Activated CD4-positive, alpha-beta T cell treated with anti-CD3 and anti-CD28 coated beads for 36 hours (primary cell): Measurements from ENCODE around the gene TRIM66. TPM values are rescaled to one million over a fixed set of nuclear protein-coding genes. Genes with fewer than 3 reads are reported as not detected.

Experiments
- ATAC-seq: fragments of 200-7000 bp; cut with Tn5 transposase; one replicate; pipeline ENCODE4 v1.10.0; 2021; ENCODE audit warnings: mild to moderate bottlenecking, moderate library complexity
- CTCF ChIA-PET: fragments of 350-600 bp; sonication (Branson Sonifier 250); formaldehyde crosslinking; loops from one replicate; lab custom pipeline; 2021; ENCODE audit warnings: antibody characterized with exemption; lab: Charles Lee
- POLR2A ChIA-PET: fragments of 350-600 bp; sonication (Branson Sonifier 250); formaldehyde crosslinking; loops from one replicate; lab custom pipeline; 2021; ENCODE audit warnings: antibody characterized with exemption, inconsistent platforms; lab: Charles Lee
- DNase-seq: peaks from one replicate; pipeline ENCODE4 v3.0.0-alpha.2; 2020
- H3K27ac Mint-ChIP-seq: one replicate; pipeline ENCODE4 v1.8.0; 2021; ENCODE audit warnings: mixed read lengths
- H3K27me3 Mint-ChIP-seq: one replicate; pipeline ENCODE4 v1.8.0; 2021; ENCODE audit warnings: mixed read lengths
- H3K36me3 Mint-ChIP-seq: one replicate; pipeline ENCODE4 v1.8.0; 2021; ENCODE audit warnings: low read depth, mixed read lengths
- H3K4me1 Mint-ChIP-seq: one replicate; pipeline ENCODE4 v1.8.0; 2021; ENCODE audit warnings: mixed read lengths
- H3K4me3 Mint-ChIP-seq: one replicate; pipeline ENCODE4 v1.8.0; 2021; ENCODE audit warnings: mild to moderate bottlenecking, moderate library complexity, mixed read lengths
- H3K9me3 Mint-ChIP-seq: one replicate; pipeline ENCODE4 v1.8.0; 2021; ENCODE audit warnings: low read depth, mixed read lengths
- intact Hi-C, 2 experiments: fragments of 100-400 bp; cut with DNase I in 1 of 2; cut with micrococcal nuclease in 1 of 2; formaldehyde crosslinking; loops; one replicate each; pipeline versions ENCODE4 v1.14.2 to v1.15.1; 2022 to 2024; cut with DNase I, micrococcal nuclease
- total RNA-seq, 2 experiments: library from RNA; stranded (reverse); gene quantifications; one replicate each; pipeline ENCODE4 v1.2.3, GENCODE V29; 2021

TRIM66 gene
- total RNA-seq, 2 experiments from 2014 or later: 18.3 to 19.5 TPM

- POLR2A ChIA-PET: interaction anchor here (2.4 kb wide), 1 partner anchor 10 kb away, joined by 7 read pairs; no protein-coding TSS in a partner anchor
- Mint-ChIP-seq H3K27ac (no peak overlapping the region), H3K4me1 (no peaks in the 10 kb centered on the region), H3K9me3 (no peaks in the 10 kb centered on the region), H3K27me3 (no peaks in the 10 kb centered on the region), H3K4me3 (no peak overlapping the region), H3K36me3 (peaks cover 10% of the 10 kb centered on the region)
- CTCF ChIA-PET: interaction anchor here (0.7 to 1.2 kb wide), 2 partner anchors 19 to 260 kb away, joined by 3 read pairs; no protein-coding TSS in a partner anchor
- intact Hi-C loops: no loop called here
- ATAC-seq (no peak), DNase-seq (no peak)
These were observed 17.4 kb upstream of the TRIM66 start for GRCh38 chr11:8699903-8700302.

DNA sequence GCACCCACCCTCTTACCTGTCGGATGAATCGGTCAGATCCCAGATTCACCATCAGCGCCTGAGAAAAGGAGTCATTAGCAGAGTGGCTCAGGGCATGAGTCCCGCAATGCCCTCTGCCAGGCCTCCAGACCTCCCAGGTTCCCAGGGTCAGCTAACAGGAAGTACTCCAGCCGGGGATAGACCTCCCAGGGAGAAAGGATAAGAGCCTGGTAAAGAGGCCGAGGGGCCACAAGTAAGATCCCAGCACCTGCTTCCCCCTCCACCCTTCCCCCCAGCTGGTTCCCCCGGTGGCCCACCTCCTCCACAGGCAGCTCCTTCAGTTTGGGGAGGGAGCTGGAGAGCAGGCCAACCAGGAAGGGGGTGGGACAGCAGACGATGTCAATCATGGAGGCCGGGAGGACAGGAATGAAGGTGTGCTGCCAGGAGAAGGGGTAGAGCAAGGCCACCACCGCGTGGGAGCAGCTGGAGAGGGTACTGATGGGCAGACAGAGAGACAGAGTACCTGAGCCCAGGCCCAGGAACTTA is 16.5 kb upstream of the TRIM66 start:
- peaks cover 15% of the 10 kb centered on the region for H3K36me3 Mint-ChIP-seq
- intact Hi-C loops: no loop called here
- DNase-seq: no peak
- ChIA-PET POLR2A (interaction anchor here (2.4 kb wide), 1 partner anchor 9 kb away, joined by 7 read pairs; no protein-coding TSS in a partner anchor), CTCF (interaction anchor here (0.8 to 1.2 kb wide), 2 partner anchors 42 to 261 kb away, joined by 3 read pairs; no protein-coding TSS in a partner anchor)
- no peaks in the 10 kb centered on the region for H3K9me3 Mint-ChIP-seq
- H3K4me3 Mint-ChIP-seq: no peak overlapping the region
- H3K27ac Mint-ChIP-seq: no peak overlapping the region
- no peaks in the 10 kb centered on the region for H3K27me3 Mint-ChIP-seq
- no peak for ATAC-seq
- no peaks in the 10 kb centered on the region for H3K4me1 Mint-ChIP-seq

DNA sequence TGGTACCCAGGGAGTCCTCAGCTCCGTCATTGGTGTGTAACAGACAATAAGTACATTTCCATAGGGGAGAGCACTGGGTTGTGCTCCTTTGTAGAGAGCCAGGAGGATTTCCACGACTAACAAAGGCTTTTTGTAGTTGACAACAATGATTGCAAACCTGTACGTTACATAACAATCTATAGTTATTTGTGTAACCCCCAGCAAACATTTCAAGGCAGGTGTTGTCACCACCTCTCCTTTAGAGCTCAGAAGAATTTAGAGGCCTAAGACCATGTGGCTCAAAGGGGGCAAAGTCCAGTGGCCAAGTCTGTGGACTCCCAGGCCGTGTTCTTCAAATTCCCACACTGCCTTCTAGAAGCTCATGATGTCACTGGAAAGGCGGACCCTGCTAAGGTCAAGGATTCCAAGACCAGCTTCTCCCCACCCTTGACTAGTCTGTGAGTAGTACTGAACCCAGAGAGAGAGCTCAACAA is 15.9 kb upstream of the TRIM66 start:
- Mint-ChIP-seq H3K36me3 (peaks cover 17% of the 10 kb centered on the region), H3K4me3 (no peak overlapping the region), H3K27ac (no peak overlapping the region), H3K4me1 (no peaks in the 10 kb centered on the region), H3K27me3 (no peaks in the 10 kb centered on the region), H3K9me3 (no peaks in the 10 kb centered on the region)
- no peak for DNase-seq
- intact Hi-C loops: no loop called here
- CTCF ChIA-PET: interaction anchor here (0.8 kb wide), 1 partner anchor 43 kb away, joined by 3 read pairs; no protein-coding TSS in a partner anchor
- POLR2A ChIA-PET: interaction anchor here (0.7 to 2.4 kb wide), 2 partner anchors 8 to 10 kb away, joined by 3 to 7 read pairs; no protein-coding TSS in a partner anchor
- ATAC-seq: no peak

DNA sequence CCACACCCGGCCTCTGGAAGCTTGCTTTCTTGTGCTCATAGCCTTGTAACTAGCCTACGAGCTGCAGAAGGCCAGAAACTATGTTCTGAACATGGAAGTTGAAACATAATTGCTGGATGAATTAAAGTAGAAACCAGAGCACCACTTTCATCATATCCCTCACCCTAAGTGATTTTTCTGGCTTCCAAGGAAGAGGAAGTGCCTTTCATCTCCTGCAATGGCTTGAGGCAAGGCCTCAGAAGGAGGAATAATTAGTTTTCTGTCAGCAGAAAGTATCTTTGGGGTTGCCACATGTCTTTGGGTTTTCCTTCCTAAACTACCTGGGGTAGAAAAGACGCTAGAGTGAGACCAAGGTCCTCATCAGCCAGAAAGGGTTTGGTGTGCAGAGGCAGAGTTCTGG is 14.6 kb upstream of the TRIM66 start:
- no peaks in the 10 kb centered on the region for H3K4me1 Mint-ChIP-seq
- H3K27ac Mint-ChIP-seq: no peak overlapping the region
- intact Hi-C loops: no loop called here
- CTCF ChIA-PET: no interaction called here
- DNase-seq (no peak), ATAC-seq (no peak)
- H3K27me3 Mint-ChIP-seq: no peaks in the 10 kb centered on the region
- peaks cover 24% of the 10 kb centered on the region for H3K36me3 Mint-ChIP-seq
- POLR2A ChIA-PET: interaction anchor here (1.3 kb wide), 1 partner anchor 14 kb away, joined by 3 read pairs; the partner anchor contains the start of genes RPL27A and TRIM66
- H3K4me3 Mint-ChIP-seq: no peak overlapping the region
- H3K9me3 Mint-ChIP-seq: no peaks in the 10 kb centered on the region

DNA sequence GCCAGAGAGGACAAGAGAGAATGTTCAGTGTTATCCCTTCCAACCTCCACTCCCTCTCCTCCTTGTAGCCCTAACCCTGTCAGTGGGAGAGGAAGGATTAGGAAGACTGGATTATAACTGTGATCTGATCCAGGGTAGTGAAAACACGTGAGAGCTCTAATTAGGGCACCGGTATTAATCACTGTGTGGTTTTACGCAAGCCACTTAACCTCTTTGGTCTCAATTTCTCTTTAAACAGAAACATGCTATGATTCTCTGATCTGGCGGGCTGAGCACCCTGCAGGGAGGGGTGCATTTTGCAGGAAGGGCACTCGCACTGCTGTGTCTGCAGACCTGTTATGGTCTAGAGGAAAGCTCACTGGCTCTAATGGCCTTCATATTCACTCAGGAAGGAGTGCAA is 11.7 kb upstream of the TRIM66 start:
- peaks cover 44% of the 10 kb centered on the region for H3K36me3 Mint-ChIP-seq
- no peak for DNase-seq
- peaks cover 12% of the 10 kb centered on the region for H3K4me1 Mint-ChIP-seq
- ChIA-PET POLR2A (interaction anchor here (0.5 kb wide), 2 partner anchors 37 to 64 kb away, joined by 3 to 4 read pairs; no protein-coding TSS in a partner anchor), CTCF (no interaction called here)
- H3K27ac Mint-ChIP-seq: no peak overlapping the region
- H3K27me3 Mint-ChIP-seq: no peaks in the 10 kb centered on the region
- H3K4me3 Mint-ChIP-seq: no peak overlapping the region
- ATAC-seq: no peak
- intact Hi-C loops: no loop called here
- no peaks in the 10 kb centered on the region for H3K9me3 Mint-ChIP-seq

DNA sequence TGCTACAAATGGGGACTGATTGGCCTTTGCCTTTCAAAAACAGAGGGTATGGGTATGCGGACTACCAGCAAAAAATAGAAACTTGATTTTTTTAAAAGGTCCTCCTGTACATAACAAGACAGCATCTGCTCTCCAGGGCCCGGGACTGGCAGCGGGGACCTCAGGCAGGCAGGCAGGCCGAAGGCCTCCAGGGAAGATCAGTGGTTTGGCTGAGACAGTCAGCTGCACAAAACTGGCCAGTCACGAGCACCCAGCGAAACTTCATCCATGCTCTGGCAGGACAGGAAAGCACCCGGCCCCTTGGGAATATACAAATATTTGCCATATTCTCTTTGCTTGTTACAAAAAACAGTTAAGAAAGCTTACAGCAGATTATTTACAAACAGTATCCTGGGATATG is 11.1 kb upstream of the TRIM66 start:
- ATAC-seq (no peak), DNase-seq (no peak)
- Mint-ChIP-seq H3K27ac (no peak overlapping the region), H3K4me3 (no peak overlapping the region), H3K4me1 (peaks cover 15% of the 10 kb centered on the region), H3K36me3 (peaks cover 49% of the 10 kb centered on the region), H3K27me3 (no peaks in the 10 kb centered on the region), H3K9me3 (no peaks in the 10 kb centered on the region)
- POLR2A ChIA-PET: interaction anchor here (0.5 kb wide), 2 partner anchors 37 to 63 kb away, joined by 3 to 4 read pairs; no protein-coding TSS in a partner anchor
- CTCF ChIA-PET: no interaction called here
- intact Hi-C loops: no loop called here

DNA sequence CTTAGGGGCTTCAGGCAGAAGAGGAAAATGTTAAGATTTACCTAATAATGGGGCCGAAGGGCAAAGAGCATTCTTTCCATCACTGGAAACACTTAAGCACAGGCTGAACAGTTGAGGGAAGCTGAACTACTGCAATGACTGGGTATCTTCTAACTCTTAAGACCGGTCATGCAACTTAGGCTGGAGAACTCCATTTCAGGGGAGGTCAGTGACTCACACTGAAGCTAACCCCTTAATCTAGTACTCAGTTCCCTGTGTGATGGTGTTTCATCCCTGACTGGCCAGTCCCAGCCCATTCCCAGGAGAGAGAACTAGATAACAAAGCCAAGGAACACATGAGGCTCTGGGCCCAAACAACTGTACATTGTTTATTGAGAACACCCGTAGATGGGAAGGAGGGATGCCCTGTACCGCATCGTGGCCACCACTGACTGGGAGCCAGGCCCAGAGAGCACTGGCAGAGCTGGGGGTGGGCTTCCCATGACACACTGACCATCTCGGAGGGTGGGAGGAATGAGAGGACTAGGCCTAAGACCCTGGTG is 10.6 kb upstream of the TRIM66 start:
- H3K27me3 Mint-ChIP-seq: no peaks in the 10 kb centered on the region
- H3K36me3 Mint-ChIP-seq: peaks cover 53% of the 10 kb centered on the region
- no peak overlapping the region for H3K4me3 Mint-ChIP-seq
- ChIA-PET CTCF (no interaction called here), POLR2A (no interaction called here)
- H3K27ac Mint-ChIP-seq: no peak overlapping the region
- intact Hi-C loops: no loop called here
- DNase-seq (no peak), ATAC-seq (no peak)
- peaks cover 17% of the 10 kb centered on the region for H3K4me1 Mint-ChIP-seq
- no peaks in the 10 kb centered on the region for H3K9me3 Mint-ChIP-seq

DNA sequence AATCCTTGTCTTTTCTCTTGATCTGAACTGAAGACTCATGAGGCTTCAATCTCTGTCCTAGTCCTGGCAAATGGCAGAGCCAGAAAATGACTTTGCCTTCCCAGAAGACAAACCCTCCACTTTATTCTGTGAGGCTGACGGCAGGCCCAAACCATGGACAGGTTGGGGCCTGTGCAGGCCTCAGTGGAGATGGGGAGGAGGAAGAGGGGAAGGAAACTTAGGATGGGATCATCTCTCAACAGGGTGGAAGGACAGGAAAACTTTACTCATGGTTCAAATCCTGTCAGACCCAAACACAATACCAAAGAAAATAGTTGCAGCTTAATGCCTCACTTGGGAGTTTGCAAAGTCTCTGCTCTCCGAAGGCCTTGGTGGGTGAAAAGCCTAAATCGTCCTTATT is 10.0 kb upstream of the TRIM66 start:
- no peak for ATAC-seq
- POLR2A ChIA-PET: no interaction called here
- H3K27me3 Mint-ChIP-seq: no peaks in the 10 kb centered on the region
- peaks cover 23% of the 10 kb centered on the region for H3K4me1 Mint-ChIP-seq
- CTCF ChIA-PET: no interaction called here
- intact Hi-C loops: no loop called here
- no peak overlapping the region for H3K4me3 Mint-ChIP-seq
- H3K9me3 Mint-ChIP-seq: no peaks in the 10 kb centered on the region
- no peak overlapping the region for H3K27ac Mint-ChIP-seq
- DNase-seq: no peak
- H3K36me3 Mint-ChIP-seq: peaks cover 60% of the 10 kb centered on the region

DNA sequence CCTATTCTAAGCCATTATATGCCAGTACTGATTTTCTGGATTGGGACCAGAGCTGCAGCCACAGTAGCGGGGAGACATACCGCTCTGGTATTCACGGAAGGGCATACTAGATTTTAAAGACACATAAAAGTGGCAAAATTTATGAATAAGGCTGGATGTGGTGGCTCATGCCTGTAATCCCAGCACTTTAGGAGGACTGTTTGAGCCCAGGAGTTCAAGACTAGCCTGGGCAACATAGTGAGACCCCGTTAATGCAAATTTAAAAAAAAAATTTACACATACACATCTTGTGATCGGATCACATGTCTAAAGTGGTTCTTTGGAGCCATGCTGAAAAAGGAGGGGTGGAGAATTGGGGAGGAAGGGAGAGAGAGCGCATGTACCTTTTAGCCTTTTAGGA is 9.1 kb upstream of the TRIM66 start:
- intact Hi-C loops: no loop called here
- H3K27me3 Mint-ChIP-seq: no peaks in the 10 kb centered on the region
- ChIA-PET CTCF (no interaction called here), POLR2A (no interaction called here)
- H3K4me3 Mint-ChIP-seq: no peak overlapping the region
- H3K36me3 Mint-ChIP-seq: peaks cover 68% of the 10 kb centered on the region
- no peaks in the 10 kb centered on the region for H3K9me3 Mint-ChIP-seq
- no peak overlapping the region for H3K27ac Mint-ChIP-seq
- ATAC-seq (no peak), DNase-seq (no peak)
- peaks cover 30% of the 10 kb centered on the region for H3K4me1 Mint-ChIP-seq

DNA sequence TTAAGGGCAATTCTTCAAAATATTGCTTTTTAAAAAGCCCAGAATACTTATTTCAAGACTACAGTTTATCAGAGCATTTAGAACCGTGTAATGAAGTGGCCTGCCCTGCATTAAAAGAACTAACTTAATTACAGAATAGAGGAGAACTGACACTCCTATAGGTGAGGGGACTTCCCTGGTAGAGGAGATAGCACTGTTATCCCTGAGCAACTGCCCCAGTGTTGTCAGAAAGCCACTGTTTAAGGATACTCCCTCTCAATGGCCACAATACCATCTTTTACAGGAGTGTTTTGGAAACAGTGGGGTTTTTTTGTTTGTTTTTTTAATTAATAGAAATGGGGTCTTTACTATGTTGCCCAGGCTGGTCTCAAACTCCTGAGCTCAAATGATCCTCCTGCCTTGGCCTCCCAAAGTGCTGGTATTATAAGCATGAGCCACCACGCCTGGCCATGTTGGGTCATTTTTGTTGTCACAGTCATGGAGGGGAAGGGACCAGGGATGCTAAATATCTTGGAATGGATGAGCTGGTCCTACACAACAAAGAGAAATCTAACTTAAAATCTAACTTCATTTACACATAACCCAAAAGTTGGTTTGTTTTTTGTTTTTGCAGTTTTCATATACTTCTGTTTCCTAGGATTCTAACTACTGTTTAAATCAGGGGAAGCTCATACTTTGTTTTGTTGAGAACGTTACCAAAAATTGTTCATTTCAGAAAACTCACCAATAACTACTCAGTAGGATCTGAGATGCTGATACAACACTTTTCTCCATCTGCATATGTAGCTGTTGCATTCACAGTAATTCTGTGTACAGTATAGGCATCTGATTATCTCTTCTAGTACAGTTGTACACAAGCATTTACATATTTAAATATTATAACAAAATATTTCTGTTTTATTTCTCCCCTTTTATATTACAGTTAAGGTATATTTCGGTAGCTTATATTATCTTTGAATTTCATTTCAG is 8.2 kb upstream of the TRIM66 start:
- POLR2A ChIA-PET: interaction anchor here (2.2 kb wide), 1 partner anchor 9 kb away, joined by 7 read pairs; no protein-coding TSS in a partner anchor
- DNase-seq: no peak

More for the DNA sequence above, 8.2 kb upstream of the TRIM66 start:
- Mint-ChIP-seq H3K27me3 (no peaks in the 10 kb centered on the region), H3K9me3 (no peaks in the 10 kb centered on the region), H3K27ac (no peak overlapping the region), H3K4me3 (peak overlapping the region; percentile 94), H3K4me1 (peaks cover 39% of the 10 kb centered on the region), H3K36me3 (peaks cover 72% of the 10 kb centered on the region)
- intact Hi-C loops: no loop called here
- CTCF ChIA-PET: interaction anchor here (0.7 to 1.2 kb wide), 2 partner anchors 26 to 595 kb away, joined by 3 read pairs; no protein-coding TSS in a partner anchor
- ATAC-seq: no peak
